Measurements from ENCODE around the gene SLC41A3. TPM values are rescaled to one million over a fixed set of nuclear protein-coding genes. Genes with fewer than 3 reads are reported as not detected.

The SLC41A3 gene
- total and polyA plus RNA-seq, 12 donors = 40.8 to 140 (median 74.4) TPM

DNA sequence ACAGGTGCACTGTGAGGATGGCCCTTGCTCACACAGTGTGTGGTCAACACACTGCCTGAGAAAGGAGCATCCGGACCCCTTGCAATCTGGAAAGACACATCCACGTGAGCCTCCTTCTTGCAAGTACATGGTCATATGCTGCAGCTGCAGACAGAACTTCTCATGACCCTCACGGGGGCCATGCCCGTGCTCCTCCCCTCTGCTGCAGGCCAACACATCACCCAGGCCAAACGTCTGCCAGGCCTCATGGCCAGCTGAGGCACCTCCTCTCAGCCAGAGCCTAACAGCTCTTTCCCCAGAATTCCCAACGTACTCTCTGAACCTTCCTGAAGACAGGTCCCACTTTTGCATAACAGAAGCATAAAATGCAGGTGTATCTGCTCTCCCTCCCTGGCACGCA is 25.3 kb downstream of the SLC41A3 start:
- no peaks in the 10 kb centered on the region for H3K27me3 ChIP-seq
- peak in 4 of 7 donors; percentile 19 to 40 (median 30) for DNase-seq
- TF ChIP-seq, protein P1, sequence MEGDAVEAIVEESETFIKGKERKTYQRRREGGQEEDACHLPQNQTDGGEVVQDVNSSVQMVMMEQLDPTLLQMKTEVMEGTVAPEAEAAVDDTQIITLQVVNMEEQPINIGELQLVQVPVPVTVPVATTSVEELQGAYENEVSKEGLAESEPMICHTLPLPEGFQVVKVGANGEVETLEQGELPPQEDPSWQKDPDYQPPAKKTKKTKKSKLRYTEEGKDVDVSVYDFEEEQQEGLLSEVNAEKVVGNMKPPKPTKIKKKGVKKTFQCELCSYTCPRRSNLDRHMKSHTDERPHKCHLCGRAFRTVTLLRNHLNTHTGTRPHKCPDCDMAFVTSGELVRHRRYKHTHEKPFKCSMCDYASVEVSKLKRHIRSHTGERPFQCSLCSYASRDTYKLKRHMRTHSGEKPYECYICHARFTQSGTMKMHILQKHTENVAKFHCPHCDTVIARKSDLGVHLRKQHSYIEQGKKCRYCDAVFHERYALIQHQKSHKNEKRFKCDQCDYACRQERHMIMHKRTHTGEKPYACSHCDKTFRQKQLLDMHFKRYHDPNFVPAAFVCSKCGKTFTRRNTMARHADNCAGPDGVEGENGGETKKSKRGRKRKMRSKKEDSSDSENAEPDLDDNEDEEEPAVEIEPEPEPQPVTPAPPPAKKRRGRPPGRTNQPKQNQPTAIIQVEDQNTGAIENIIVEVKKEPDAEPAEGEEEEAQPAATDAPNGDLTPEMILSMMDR (IDR thresholded peaks at IDR 0.05) = no peak
- no peak for TF ChIP-seq POLR2A (IDR thresholded peaks at IDR 0.05)
- peak overlapping the region in 1 of 5 donors; percentile 95 for H3K27ac ChIP-seq
- peaks cover 16 to 21% of the 10 kb centered on the region in 2 donors for H3K4me1 ChIP-seq (replicated peaks in 1 of 2)
- WGBS, 4 donors = 65 to 71% (median 66%) methylated on average over 7 of the region's 7 CpGs
- H3K9me3 ChIP-seq (replicated peaks in 1 of 3) = no peaks in the 10 kb centered on the region
- no peak overlapping the region for H3K4me3 ChIP-seq
- no peaks in the 10 kb centered on the region for H3K36me3 ChIP-seq (replicated peaks in 1 of 2)
- intact Hi-C loops (cut with DNase I) = no loop called here

DNA sequence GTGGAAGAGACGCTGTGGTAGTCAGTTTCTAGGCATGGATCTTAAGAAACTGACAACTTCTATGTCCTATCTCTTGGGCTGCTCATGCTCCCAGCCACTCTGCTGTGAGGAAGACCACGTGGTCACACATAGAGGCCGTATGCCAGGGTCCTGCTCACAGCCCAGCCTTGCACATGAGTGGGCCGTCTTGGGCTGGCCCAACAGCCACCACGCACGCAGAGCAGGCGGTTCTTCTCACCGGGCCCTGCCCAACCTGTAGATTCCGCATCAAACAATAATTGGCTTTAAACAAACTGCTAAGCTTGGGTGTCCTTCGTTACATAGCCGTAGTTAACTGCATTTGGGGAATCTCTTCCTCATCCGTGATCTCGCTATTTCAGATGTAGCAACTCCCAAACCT is 26.0 kb downstream of the SLC41A3 start:
- no peak for DNase-seq
- no peak for TF ChIP-seq POLR2A (IDR thresholded peaks at IDR 0.05)
- TF ChIP-seq, protein P1 (IDR thresholded peaks at IDR 0.05) = no peak
- Histone ChIP-seq H3K27me3 (no peaks in the 10 kb centered on the region), H3K9me3 (replicated peaks in 1 of 3) (no peaks in the 10 kb centered on the region), H3K27ac (peak overlapping the region in 1 of 5 donors; percentile 95), H3K36me3 (replicated peaks in 1 of 2) (no peaks in the 10 kb centered on the region), H3K4me3 (no peak overlapping the region), H3K4me1 (replicated peaks in 1 of 2) (peaks cover 16 to 21% of the 10 kb centered on the region in 2 donors)
- 93 to 97% (median 96%) methylated on average over 13 of the region's 13 CpGs for WGBS, 4 donors
- intact Hi-C loops (cut with DNase I) = no loop called here

DNA sequence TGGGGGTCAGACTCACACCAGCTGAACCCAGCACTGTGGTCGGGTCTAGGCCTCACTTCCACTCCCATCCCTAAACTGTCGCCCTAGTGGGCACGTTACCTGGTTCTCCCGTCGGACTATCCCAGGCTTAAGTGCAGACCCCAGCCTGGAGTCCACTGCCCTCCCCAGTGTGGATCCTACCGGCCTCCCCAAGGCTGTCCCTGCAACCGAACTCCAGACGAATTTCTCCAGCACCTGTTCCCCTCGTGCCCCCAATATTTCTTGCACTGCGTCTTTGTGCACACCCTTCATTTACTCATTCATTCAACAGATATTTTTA is 26.5 kb downstream of the SLC41A3 start:
- peak overlapping the region in 4 of 5 donors; percentile 60 to 95 (median 85) for H3K27ac ChIP-seq
- H3K36me3 ChIP-seq (replicated peaks in 1 of 2) = no peaks in the 10 kb centered on the region
- H3K4me1 ChIP-seq (replicated peaks in 1 of 2) = peaks cover 16 to 21% of the 10 kb centered on the region in 2 donors
- no peaks in the 10 kb centered on the region for H3K27me3 ChIP-seq
- H3K4me3 ChIP-seq = no peak overlapping the region
- WGBS, 4 donors = 77 to 92% (median 86%) methylated on average over 10 of the region's 10 CpGs
- intact Hi-C loops (cut with DNase I) = no loop called here
- no peaks in the 10 kb centered on the region for H3K9me3 ChIP-seq (replicated peaks in 1 of 3)
- TF ChIP-seq POLR2A (IDR thresholded peaks at IDR 0.05) = no peak
- TF ChIP-seq, protein P1 (IDR thresholded peaks at IDR 0.05) = no peak
- DNase-seq = no peak

DNA sequence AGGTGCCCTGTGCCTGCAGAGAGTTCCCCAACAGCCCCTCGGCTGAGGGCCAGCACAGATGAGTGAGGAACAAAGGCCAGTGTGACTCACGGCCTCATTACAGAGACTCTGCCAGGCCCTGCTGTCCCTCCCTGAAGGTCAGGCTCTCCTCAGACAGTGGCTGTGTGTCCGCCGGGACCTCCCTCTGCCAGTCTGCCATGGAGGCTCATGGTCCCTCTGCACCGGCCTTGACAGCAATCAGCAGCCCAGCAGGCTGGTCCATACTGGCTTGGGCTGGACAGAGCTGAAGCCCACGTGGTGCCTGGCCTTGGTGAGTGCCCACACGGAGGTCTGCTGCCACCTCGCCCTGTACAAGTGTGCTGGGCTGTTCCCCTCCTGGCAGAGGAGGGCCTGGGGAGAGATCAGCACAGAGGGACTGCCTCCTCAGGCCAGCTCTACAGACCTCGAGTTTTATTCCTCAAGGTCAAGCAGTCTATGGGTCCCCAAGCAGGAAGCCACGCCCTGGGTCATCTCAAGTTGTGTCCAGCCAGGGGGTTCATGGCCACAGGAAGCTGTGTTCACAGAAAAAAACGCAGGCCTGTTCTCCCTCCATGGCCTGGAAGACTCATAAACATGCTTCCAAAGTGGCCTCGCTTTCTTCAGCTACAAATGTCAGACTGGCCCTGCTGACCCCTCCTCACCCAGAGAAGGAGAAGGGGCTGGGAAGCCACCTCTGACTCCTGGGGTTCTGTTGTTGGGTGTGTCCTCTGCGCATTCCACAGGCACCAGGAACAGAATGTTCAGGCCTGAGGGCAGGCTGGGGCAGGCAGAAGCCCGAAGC is 27.0 kb downstream of the SLC41A3 start:
- H3K36me3 ChIP-seq (replicated peaks in 1 of 2) = no peaks in the 10 kb centered on the region
- no peaks in the 10 kb centered on the region for H3K9me3 ChIP-seq (replicated peaks in 1 of 3)
- intact Hi-C loops (cut with DNase I) = no loop called here
- TF ChIP-seq, protein P1 (IDR thresholded peaks at IDR 0.05) = no peak
- TF ChIP-seq POLR2A (IDR thresholded peaks at IDR 0.05) = peak in 1 of 2 donors; percentile 48
- H3K4me1 ChIP-seq (replicated peaks in 1 of 2) = peaks cover 16 to 21% of the 10 kb centered on the region in 2 donors
- peak overlapping the region in 4 of 5 donors; percentile 60 to 95 (median 85) for H3K27ac ChIP-seq
- DNase-seq = peak; percentile 86 to 98 (median 97)
- 41 to 60% (median 46%) methylated on average over 4 to 14 of the region's 14 CpGs for WGBS, 4 donors
- no peaks in the 10 kb centered on the region for H3K27me3 ChIP-seq
- no peak overlapping the region for H3K4me3 ChIP-seq

All from adrenal gland (tissue), 12 donors.